Measurements from ENCODE around the gene NFIA. TPM values are rescaled to one million over a fixed set of nuclear protein-coding genes. Genes with fewer than 3 reads are reported as not detected.

The NFIA gene
- total and polyA plus RNA-seq, 2 of the 13 experiments (the other 11 are each of a cell fraction or from before 2014, with no cell fraction given), result 14.7 to 28.5 TPM

- 49% methylated on average over 10 of the region's 10 CpGs for WGBS (ENCODE audit: low lambda C conversion rate)
- Histone ChIP-seq H3K9me3 (ENCODE audit: low read length) (no peaks in the 10 kb centered on the region), H3K36me3 (replicated peaks in 1 of 2; ENCODE audit: control insufficient read depth in 1 of 2, insufficient read depth in 2 of 2, low read length in 2 of 2) (peaks cover 1 to 26% of the 10 kb centered on the region in 2 experiments), H3K27ac (ENCODE audit: extremely low read length, insufficient read depth, low read length) (peak overlapping the region; percentile 36), H3K4me3 (replicated peaks in 1 of 3; ENCODE audit: insufficient read depth in 1 of 3, low read depth in 2 of 3, low read length in 3 of 3) (no peak overlapping the region), H3K4me1 (ENCODE audit: insufficient read depth, low read length) (peaks cover 48% of the 10 kb centered on the region), H3K79me2 (ENCODE audit: insufficient read depth, low read length) (no peaks in the 10 kb centered on the region), H4K20me1 (ENCODE audit: insufficient read depth, low read length) (peaks cover 25% of the 10 kb centered on the region), H3K4me2 (ENCODE audit: low read depth, low read length) (no peak overlapping the region), H3K27me3 (ENCODE audit: control insufficient read depth in 1 of 2, insufficient read depth in 2 of 2, low read length in 2 of 2) (no peaks in the 10 kb centered on the region), H3K9ac (ENCODE audit: insufficient read depth, low read depth, low read length) (no peak overlapping the region), H2AFZ (ENCODE audit: low read length) (no peak overlapping the region)
- POLR2A ChIA-PET, result no interaction called here
- no TSS peak for BruUV-seq (replicated peaks)
- in situ Hi-C loops (cut with HindIII; ENCODE audit: extremely low pct_ligation_motif_present, low pct_unique_long_range_greater_than_20kb) (loop anchor here (5.0 to 10.0 kb wide), 2 partner anchors 401 to 479 kb away; no protein-coding TSS in a partner anchor), intact Hi-C loops (cut with micrococcal nuclease; ENCODE audit: unreplicated experiment) (loop anchor here (1.0 to 5.0 kb wide), 3 partner anchors 403 to 606 kb away; no protein-coding TSS in a partner anchor)
- peak; percentile 85 for FAIRE-seq
- peak; percentile 92 for DNase-seq (ENCODE audit: low spot score)
- ATAC-seq, result peak; percentile 74
- CTCF ChIA-PET (ENCODE audit: low intra/inter-chr PET ratio, low total read pairs), result interaction anchor here (0.7 kb wide), 1 partner anchor 483 kb away, joined by 3 read pairs; no protein-coding TSS in a partner anchor
- TF ChIP-seq FOXP1 (IDR thresholded peaks at IDR 0.05) (no peak), FOXP1 (CRISPR knock-in tag; IDR thresholded peaks at IDR 0.05) (peak; percentile 12; the same call in 1 of the 2 replicates), TCF7 (IDR thresholded peaks at IDR 0.05; ENCODE audit: low read depth) (0 out of 2 replicates have a peak, but pooled peaks have one; percentile 15), SMAD3 (CRISPR knock-in tag; IDR thresholded peaks at IDR 0.05) (peak; percentile 85), ZC3H13 (CRISPR knock-in tag; IDR thresholded peaks at IDR 0.05) (0 out of 2 replicates have a peak, but pooled peaks have one; percentile 37), THRA (CRISPR knock-in tag; IDR thresholded peaks at IDR 0.05; ENCODE audit: borderline replicate concordance) (peak; percentile 92), ZNF430 (CRISPR knock-in tag; IDR thresholded peaks at IDR 0.05) (0 out of 2 replicates have a peak, but pooled peaks have one; percentile 25), RBM22 (optimal IDR thresholded peaks at IDR 0.05; ENCODE audit: low read length) (peak; percentile 100), NONO (IDR thresholded peaks at IDR 0.05) (no peak), NONO (CRISPR knock-in tag; conservative IDR thresholded peaks at IDR 0.05) (peak; percentile 52; the same call in 1 of the 2 replicates), POLR2AphosphoS2 (IDR thresholded peaks at IDR 0.05; ENCODE audit: low read depth, low read length) (peak; percentile 95), NFKBIZ (CRISPR knock-in tag; IDR thresholded peaks at IDR 0.05) (0 out of 2 replicates have a peak, but pooled peaks have one; percentile 58), RXRA (CRISPR knock-in tag; IDR thresholded peaks at IDR 0.05) (peak; percentile 72; the same call in 1 of the 2 replicates), ELF3 (CRISPR knock-in tag; IDR thresholded peaks at IDR 0.05) (peak; percentile 33; the same call in 1 of the 2 replicates), ZMAT5 (CRISPR knock-in tag; IDR thresholded peaks at IDR 0.05; ENCODE audit: borderline replicate concordance, low read depth) (no peak), MXI1 (IDR thresholded peaks at IDR 0.05; ENCODE audit: borderline replicate concordance, low read depth, low read length) (peak; percentile 48; the same call in 1 of the 3 replicates), RARA (CRISPR knock-in tag; IDR thresholded peaks at IDR 0.05) (peak; percentile 95), NFIC (IDR thresholded peaks at IDR 0.05; ENCODE audit: low read length) (peak; percentile 57; the same call in 1 of the 2 replicates), MEF2D (CRISPR knock-in tag; IDR thresholded peaks at IDR 0.05) (peak; percentile 80), ZBTB1 (CRISPR knock-in tag; IDR thresholded peaks at IDR 0.05; ENCODE audit: borderline replicate concordance) (no peak), XRCC5 (optimal IDR thresholded peaks at IDR 0.05; ENCODE audit: low read length) (peak; percentile 47), PATZ1 (CRISPR knock-in tag; IDR thresholded peaks at IDR 0.05) (0 out of 2 replicates have a peak, but pooled peaks have one; percentile 18)
Measured at GRCh38 chr1:61453111-61453961, 371.0 kb downstream of the NFIA start.
